Karpas-422 (cell line): Measurements from ENCODE around the gene PTPRN. TPM values are rescaled to one million over a fixed set of nuclear protein-coding genes. Genes with fewer than 3 reads are reported as not detected.
A peak's percentile ranks its signal among the peaks of the same experiment; 100 is the strongest.

ENCODE experiments used
- DNase-seq: peaks from one replicate; pipeline ENCODE4 v3.0.0-alpha.2; 2015
- H2AFZ ChIP-seq: fragments of 200-600 bp; sonication (generic); 2 replicates; pipeline ENCODE4 v1.6.1; 2014; ENCODE audit warnings: antibody characterized with exemption, low read length, mixed read lengths
- H3K27ac ChIP-seq: fragments of 200-600 bp; sonication (generic); 2 replicates; pipeline ENCODE4 v1.5.1; 2014; ENCODE audit warnings: mild to moderate bottlenecking, low read length, moderate library complexity
- H3K27me3 ChIP-seq: fragments of 200-600 bp; sonication (generic); 2 replicates; pipeline ENCODE4 v1.6.1; 2014; ENCODE audit warnings: low read length, mixed read lengths
- H3K36me3 ChIP-seq: fragments of 200-600 bp; sonication (generic); 2 replicates; pipeline ENCODE4 v1.6.1; 2014; ENCODE audit warnings: low read length, mixed read lengths; ENCODE audit not compliant: insufficient read depth
- H3K4me1 ChIP-seq: fragments of 200-600 bp; sonication (generic); 2 replicates; pipeline ENCODE4 v1.6.1; 2014; ENCODE audit warnings: mild to moderate bottlenecking, low read length, mixed read lengths
- H3K4me2 ChIP-seq: fragments of 200-600 bp; sonication (generic); 2 replicates; pipeline ENCODE4 v1.6.1; 2014; ENCODE audit warnings: low read length, low read depth, mild to moderate bottlenecking; ENCODE audit not compliant: poor library complexity, severe bottlenecking
- H3K4me3 ChIP-seq: fragments of 200-600 bp; sonication (generic); 2 replicates; pipeline ENCODE4 v1.5.1; 2014; ENCODE audit warnings: mild to moderate bottlenecking, antibody characterized with exemption, low read length, mixed read lengths
- H3K79me2 ChIP-seq: fragments of 200-600 bp; sonication (generic); 2 replicates; pipeline ENCODE4 v1.6.1; 2014; ENCODE audit warnings: mild to moderate bottlenecking, low read length, mixed read lengths
- H3K9ac ChIP-seq: fragments of 200-600 bp; sonication (generic); 2 replicates; pipeline ENCODE4 v1.6.0; 2014; ENCODE audit warnings: low read length
- H3K9me2 ChIP-seq: fragments of 200-600 bp; sonication (generic), shearing (Covaris generic); replicated peaks from 2 replicates; pipeline ENCODE4 v1.6.0; 2014; ENCODE audit warnings: mild to moderate bottlenecking, low read length, moderate library complexity; ENCODE audit not compliant: insufficient read depth
- H3K9me3 ChIP-seq: fragments of 300-700, 200-600 bp; sonication (generic); 2 replicates; pipeline ENCODE4 v1.6.1; 2014; ENCODE audit warnings: low read length, mixed read lengths
- H4K20me1 ChIP-seq: fragments of 200-600 bp; sonication (generic); 2 replicates; pipeline ENCODE4 v1.6.1; 2014; ENCODE audit warnings: mild to moderate bottlenecking, antibody characterized with exemption, low read length, low read depth; ENCODE audit not compliant: insufficient read depth
- total RNA-seq: library from RNA; depleted of rRNA; stranded (reverse); fragments of >200 nt; shearing (Covaris generic); gene quantifications from 2 replicates; pipeline ENCODE4 v1.2.3, GENCODE V29; 2014; ENCODE audit warnings: low replicate concordance

PTPRN gene
- total RNA-seq, 1 experiment from 2014 or later, result not detected

DNA sequence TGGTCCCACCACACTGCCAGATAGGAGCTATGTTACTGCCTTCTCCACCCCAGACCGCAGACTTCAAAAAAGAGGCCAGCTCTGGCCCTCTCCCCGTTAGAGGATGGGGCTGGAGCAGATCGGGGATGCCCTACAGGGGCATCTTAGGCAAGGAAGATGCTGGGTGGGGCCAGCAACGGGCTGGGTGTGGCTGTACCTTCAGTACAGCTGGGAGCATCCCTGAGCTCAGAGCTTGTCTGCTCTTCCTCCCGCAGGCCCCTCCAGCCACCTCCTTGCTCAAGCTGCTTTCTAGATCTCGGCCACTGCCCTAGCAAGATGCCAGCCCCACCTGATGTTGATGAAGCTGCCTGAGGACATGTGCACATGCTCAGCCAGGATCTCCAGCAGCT lies 9.8 kb downstream of the PTPRN start:
- no peak overlapping the region for H2AFZ ChIP-seq
- DNase-seq, result no peak
- H3K27ac ChIP-seq, result no peak overlapping the region
- peak overlapping the region; percentile 36; the same call in 1 of the 2 replicates for H3K9ac ChIP-seq
- H3K4me2 ChIP-seq, result no peak overlapping the region
- no peaks in the 10 kb centered on the region for H3K79me2 ChIP-seq
- no peak overlapping the region for H3K4me3 ChIP-seq
- no peaks in the 10 kb centered on the region for H4K20me1 ChIP-seq
- no peaks in the 10 kb centered on the region for H3K36me3 ChIP-seq
- no peaks in the 10 kb centered on the region for H3K9me2 ChIP-seq
- 0 out of 2 replicates have a peak, but pooled peaks cover 4% of the 10 kb centered on the region for H3K27me3 ChIP-seq
- no peaks in the 10 kb centered on the region for H3K9me3 ChIP-seq
- peaks cover 11% of the 10 kb centered on the region for H3K4me1 ChIP-seq

DNA sequence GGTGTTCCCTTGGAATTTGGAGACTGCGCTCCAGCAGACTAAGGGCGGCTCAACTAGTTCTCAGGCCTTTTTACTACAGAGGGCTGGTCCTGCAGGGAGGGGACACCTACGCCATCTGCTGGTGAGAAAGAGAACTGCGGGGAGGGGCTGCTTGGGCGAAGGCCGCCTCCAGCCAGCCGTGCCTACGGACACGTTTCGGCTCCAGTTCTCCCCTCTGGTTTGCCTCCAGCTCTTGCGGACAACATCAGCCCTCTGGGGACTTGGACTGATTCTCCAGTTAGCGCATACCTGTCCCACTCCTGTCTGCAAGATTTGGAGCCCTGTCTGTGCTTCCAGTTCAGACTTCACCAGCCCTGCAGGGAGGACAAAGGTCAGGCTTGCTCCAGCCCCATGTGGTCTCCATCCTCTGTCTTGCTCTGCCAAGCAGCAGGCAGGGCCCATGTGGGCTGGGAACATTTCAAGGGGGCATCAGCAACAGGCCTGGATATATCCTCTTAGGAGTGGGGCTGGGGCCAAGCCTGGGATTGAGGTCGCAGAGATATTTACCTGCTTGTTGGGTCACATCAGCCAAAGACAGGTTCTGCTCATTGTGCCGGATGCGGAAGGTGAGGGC lies 10.3 kb downstream of the PTPRN start:
- 0 out of 2 replicates have a peak, but pooled peaks cover 4% of the 10 kb centered on the region for H3K27me3 ChIP-seq
- no peaks in the 10 kb centered on the region for H3K9me3 ChIP-seq
- no peak overlapping the region for H3K27ac ChIP-seq
- H2AFZ ChIP-seq, result peak overlapping the region; percentile 60; the same call in 1 of the 2 replicates
- H3K9me2 ChIP-seq, result no peaks in the 10 kb centered on the region
- no peak overlapping the region for H3K4me3 ChIP-seq
- H3K4me2 ChIP-seq, result no peak overlapping the region
- no peaks in the 10 kb centered on the region for H3K36me3 ChIP-seq
- no peaks in the 10 kb centered on the region for H3K79me2 ChIP-seq
- peak overlapping the region; percentile 36 for H3K9ac ChIP-seq
- no peaks in the 10 kb centered on the region for H4K20me1 ChIP-seq
- H3K4me1 ChIP-seq, result peaks cover 16% of the 10 kb centered on the region
- DNase-seq, result peak; percentile 94

DNA sequence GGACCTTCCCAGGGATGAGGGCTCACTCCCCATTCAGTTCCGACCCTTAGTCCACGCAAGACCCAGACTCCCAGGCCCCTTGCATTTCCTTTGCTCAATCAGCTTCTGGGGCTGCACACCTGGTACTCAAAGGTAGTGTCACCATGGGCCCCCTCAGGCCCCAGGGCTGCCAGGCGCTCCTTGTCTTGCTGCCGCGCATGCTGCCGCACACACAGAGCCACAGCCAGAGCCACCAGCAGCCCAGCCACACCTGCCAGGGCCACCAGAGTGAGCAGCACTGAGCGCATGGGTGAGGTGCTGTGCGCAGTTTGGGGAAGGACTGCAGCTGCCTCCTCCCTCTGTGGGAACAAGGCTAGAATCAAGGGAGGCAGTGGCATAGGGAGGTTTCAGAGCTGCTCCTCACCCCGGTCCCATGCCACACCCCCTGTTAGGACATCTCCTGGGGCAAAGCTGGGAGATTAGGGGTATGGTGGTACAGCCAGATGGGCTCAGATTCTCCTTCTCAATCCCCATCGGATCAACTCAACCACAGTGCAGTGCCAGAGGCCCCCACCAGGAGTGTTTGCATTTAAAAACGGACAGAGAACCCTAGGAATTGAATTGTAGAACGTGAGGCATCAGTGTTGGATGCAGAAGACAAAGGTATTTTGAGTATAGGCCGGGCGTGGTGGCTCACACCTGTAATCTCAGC lies 11.3 kb downstream of the PTPRN start:
- Histone ChIP-seq H2AFZ (no peak overlapping the region), H3K79me2 (no peaks in the 10 kb centered on the region), H4K20me1 (no peaks in the 10 kb centered on the region), H3K9ac (no peak overlapping the region), H3K9me2 (no peaks in the 10 kb centered on the region), H3K9me3 (no peaks in the 10 kb centered on the region), H3K36me3 (no peaks in the 10 kb centered on the region), H3K27me3 (0 out of 2 replicates have a peak, but pooled peaks cover 4% of the 10 kb centered on the region), H3K4me1 (peaks cover 16% of the 10 kb centered on the region), H3K4me2 (no peak overlapping the region), H3K4me3 (no peak overlapping the region), H3K27ac (no peak overlapping the region)
- no peak for DNase-seq

DNA sequence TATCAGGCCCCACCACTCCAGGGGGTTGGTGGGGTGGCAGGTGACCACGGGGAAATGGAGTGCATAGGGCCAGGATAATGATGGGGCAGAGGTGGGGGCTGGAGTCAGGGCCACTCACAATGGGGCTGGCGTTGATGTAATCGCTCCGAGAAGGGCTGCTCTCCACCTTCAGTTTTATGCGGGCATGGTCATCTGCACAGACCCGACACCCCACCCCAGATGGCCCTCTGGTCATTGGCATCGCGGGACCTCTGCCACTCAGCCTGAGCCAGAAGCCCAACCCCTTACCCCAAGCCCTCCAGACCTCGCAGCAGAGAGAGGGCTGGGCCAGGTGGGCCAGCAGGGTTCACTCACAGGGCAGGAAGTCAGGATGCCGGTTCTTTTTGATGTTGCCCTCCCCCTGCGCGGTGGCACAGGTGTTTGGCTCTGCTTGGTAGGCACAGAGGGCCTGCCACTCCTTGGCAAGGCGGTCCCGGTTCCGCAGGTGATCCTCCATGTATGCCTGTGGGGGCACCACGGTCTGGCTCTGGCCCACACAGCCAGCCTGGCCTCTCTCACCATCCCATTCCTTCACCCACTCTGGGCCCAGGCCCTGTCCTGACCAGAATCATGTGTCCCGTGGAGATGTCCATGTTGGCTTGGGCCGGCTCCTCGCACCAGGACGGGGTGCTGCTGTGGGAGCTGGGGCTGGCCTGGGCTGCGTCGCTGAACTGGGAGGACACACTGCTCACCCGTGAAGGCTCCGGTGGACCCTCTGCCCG lies 12.4 kb downstream of the PTPRN start:
- 0 out of 2 replicates have a peak, but pooled peaks cover 4% of the 10 kb centered on the region for H3K27me3 ChIP-seq
- DNase-seq, result no peak
- no peaks in the 10 kb centered on the region for H3K9me2 ChIP-seq
- no peaks in the 10 kb centered on the region for H3K9me3 ChIP-seq
- no peak overlapping the region for H2AFZ ChIP-seq
- H3K27ac ChIP-seq, result no peak overlapping the region
- no peak overlapping the region for H3K4me2 ChIP-seq
- H3K36me3 ChIP-seq, result no peaks in the 10 kb centered on the region
- H3K4me3 ChIP-seq, result no peak overlapping the region
- H3K4me1 ChIP-seq, result peaks cover 16% of the 10 kb centered on the region
- H3K9ac ChIP-seq, result no peak overlapping the region
- no peaks in the 10 kb centered on the region for H4K20me1 ChIP-seq
- no peaks in the 10 kb centered on the region for H3K79me2 ChIP-seq

DNA sequence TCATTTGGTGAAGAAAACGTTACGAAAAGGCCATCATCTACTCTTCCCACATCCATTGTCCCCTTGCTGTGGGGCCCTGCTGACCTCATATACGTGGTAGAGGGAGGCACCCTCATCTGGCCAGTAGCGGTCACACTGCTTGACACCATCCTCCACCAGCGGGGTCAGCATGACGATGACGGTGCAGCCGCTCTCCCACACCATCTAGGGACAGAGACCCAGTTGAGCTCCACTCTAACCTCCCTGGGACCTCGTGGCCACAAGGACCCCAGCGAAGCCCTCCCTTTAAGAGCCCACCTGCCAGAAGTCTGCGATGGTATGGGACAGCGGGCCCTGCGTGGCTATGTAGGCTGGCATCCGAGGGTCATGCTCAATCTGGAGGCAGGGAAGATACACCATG lies 13.1 kb downstream of the PTPRN start:
- no peaks in the 10 kb centered on the region for H3K9me3 ChIP-seq
- no peak overlapping the region for H3K4me3 ChIP-seq
- H3K27me3 ChIP-seq, result 0 out of 2 replicates have a peak, but pooled peaks cover 4% of the 10 kb centered on the region
- H3K36me3 ChIP-seq, result no peaks in the 10 kb centered on the region
- no peak overlapping the region for H3K27ac ChIP-seq
- no peaks in the 10 kb centered on the region for H3K9me2 ChIP-seq
- no peaks in the 10 kb centered on the region for H4K20me1 ChIP-seq
- H3K4me2 ChIP-seq, result no peak overlapping the region
- H3K9ac ChIP-seq, result no peak overlapping the region
- DNase-seq, result no peak
- H2AFZ ChIP-seq, result no peak overlapping the region
- no peaks in the 10 kb centered on the region for H3K79me2 ChIP-seq
- peaks cover 16% of the 10 kb centered on the region for H3K4me1 ChIP-seq

DNA sequence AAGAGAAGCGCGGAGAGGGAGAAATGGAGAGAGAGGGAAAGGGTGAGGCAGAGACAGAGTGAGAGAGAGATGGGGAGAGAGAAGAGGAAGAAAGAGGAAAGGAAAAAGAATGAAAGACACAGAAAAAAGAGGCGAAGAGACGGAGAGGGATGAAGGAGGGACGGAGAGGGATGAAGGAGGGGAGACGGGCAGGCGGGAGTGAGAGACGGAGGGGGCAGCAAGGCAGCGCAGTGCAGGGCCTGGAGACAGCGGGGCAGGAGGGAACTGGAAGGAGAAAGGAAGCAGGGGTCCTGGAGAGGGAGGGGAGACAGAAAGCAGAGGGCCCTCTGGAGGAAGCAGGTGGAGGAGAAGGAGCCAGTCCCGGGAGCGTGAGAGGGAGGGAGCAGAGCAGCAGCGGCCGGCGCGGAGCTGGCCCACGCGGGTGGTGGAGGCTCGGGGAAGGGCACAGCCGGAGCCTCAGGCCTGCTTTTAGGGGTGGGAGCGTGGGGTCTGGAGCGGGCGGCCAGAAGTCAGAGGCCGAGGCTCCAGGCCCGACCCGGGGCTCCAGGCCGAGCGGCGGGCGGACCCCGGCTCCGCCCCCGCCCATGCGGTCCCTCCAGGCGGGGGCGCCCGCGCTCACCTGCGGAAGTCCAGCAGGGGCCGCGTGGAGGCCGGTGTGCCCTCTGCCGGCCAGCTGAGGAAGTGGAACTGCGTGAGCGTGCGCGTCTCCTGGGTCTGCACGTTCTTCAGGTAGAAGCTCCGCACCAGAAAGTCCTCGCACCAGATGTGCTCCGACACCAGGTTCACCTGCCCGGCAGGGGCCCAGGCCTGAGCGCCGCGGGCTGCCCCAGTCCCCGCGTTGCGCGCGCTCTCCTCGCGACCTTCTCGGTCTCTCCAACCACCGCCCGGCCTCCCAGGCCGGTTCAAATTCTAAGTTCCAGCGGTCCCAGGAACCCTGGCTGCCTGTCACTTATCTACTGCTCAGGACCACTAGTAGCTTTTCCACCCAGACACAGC lies 14.5 kb downstream of the PTPRN start:
- peak overlapping the region; percentile 73 for H3K9ac ChIP-seq
- H3K79me2 ChIP-seq, result no peaks in the 10 kb centered on the region
- 0 out of 2 replicates have a peak, but pooled peaks cover 4% of the 10 kb centered on the region for H3K27me3 ChIP-seq
- no peaks in the 10 kb centered on the region for H4K20me1 ChIP-seq
- peak overlapping the region; percentile 88 for H2AFZ ChIP-seq
- no peaks in the 10 kb centered on the region for H3K9me2 ChIP-seq
- H3K9me3 ChIP-seq, result no peaks in the 10 kb centered on the region
- peak overlapping the region; percentile 87 for H3K4me2 ChIP-seq
- H3K36me3 ChIP-seq, result no peaks in the 10 kb centered on the region
- H3K4me1 ChIP-seq, result peaks cover 16% of the 10 kb centered on the region
- DNase-seq, result peak; percentile 96
- H3K27ac ChIP-seq, result no peak overlapping the region
- peak overlapping the region; percentile 64 for H3K4me3 ChIP-seq

DNA sequence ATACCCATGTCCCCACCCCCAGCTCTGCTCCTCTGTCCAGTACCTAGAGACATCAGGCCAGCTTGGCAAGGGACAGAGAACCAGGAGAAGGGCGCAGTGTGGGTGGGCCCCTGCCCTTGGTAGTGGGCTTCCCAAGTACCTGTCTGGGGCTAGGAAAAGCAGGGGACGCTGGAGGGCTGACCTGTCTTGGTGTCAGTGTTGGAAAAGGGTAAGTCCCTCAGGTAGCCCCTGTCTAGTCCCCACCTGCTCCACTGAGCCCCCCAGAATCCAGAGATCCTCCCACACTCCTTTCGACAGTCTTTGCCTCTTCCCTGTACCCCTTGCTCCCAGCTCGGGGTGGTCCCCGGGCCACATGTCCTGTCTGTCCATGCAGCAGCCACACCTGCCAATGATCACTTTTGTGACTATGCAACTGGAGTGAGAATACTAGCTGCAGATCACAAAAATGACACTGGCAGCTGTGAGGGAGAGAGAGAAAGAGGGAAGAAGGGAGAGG lies 15.4 kb downstream of the PTPRN start:
- Histone ChIP-seq H3K9me2 (no peaks in the 10 kb centered on the region), H3K4me2 (peak overlapping the region; percentile 87), H3K79me2 (no peaks in the 10 kb centered on the region), H3K27me3 (0 out of 2 replicates have a peak, but pooled peaks cover 4% of the 10 kb centered on the region), H2AFZ (no peak overlapping the region), H3K27ac (no peak overlapping the region), H3K4me1 (peaks cover 13% of the 10 kb centered on the region), H3K9me3 (no peaks in the 10 kb centered on the region), H3K9ac (peak overlapping the region; percentile 73), H3K36me3 (no peaks in the 10 kb centered on the region), H4K20me1 (no peaks in the 10 kb centered on the region), H3K4me3 (no peak overlapping the region)
- no peak for DNase-seq
